Upper lobe of left lung (tissue), 4 donors: ENCODE data around the gene ZC3H6.

ENCODE experiments used
- EP300 ChIP-seq, 4 donors: sonication (generic); formaldehyde crosslinking; IDR thresholded peaks; one replicate each; pipeline ENCODE4 v1.5.1; 2017; ENCODE audit warnings: antibody characterized with exemption in 4 of 4, control low read depth in 2 of 4
- POLR2A ChIP-seq, 4 donors: fragments of 450-650 bp; IDR thresholded peaks; one replicate each; pipeline ENCODE4 v1.5.1; 2016 to 2017; ENCODE audit warnings: antibody characterized with exemption in 4 of 4, mild to moderate bottlenecking in 2 of 4
- TF ChIP-seq, protein P1 (sequence below), 6 experiments: fragments of 450-650 bp in 4 of 6; fragments of 200-600 bp in 2 of 6; sonication (generic) in 2 of 6; IDR thresholded peaks; one replicate each; pipeline ENCODE4 v1.5.1; 2016 to 2019; ENCODE audit warnings: antibody characterized with exemption in 6 of 6

DNA sequence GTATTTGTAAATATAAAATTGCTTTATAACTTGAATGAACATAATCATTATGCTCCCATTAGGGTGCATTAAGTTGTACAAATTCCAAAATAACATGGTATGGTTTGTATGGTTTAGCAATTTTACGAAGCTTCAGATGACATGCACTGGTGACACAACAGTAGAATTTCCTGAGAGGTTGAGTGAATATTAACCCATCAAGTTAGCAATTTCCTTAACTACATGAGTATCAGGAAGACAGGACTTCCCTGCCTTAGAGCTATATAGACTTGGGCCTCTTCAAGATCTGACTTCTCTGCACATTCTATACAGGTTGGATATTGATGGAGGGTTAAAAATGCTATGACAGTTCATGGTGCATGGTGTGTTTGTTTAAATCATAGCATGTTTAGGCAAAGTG is 60.2 kb downstream of the ZC3H6 start:
- TF ChIP-seq, protein P1, sequence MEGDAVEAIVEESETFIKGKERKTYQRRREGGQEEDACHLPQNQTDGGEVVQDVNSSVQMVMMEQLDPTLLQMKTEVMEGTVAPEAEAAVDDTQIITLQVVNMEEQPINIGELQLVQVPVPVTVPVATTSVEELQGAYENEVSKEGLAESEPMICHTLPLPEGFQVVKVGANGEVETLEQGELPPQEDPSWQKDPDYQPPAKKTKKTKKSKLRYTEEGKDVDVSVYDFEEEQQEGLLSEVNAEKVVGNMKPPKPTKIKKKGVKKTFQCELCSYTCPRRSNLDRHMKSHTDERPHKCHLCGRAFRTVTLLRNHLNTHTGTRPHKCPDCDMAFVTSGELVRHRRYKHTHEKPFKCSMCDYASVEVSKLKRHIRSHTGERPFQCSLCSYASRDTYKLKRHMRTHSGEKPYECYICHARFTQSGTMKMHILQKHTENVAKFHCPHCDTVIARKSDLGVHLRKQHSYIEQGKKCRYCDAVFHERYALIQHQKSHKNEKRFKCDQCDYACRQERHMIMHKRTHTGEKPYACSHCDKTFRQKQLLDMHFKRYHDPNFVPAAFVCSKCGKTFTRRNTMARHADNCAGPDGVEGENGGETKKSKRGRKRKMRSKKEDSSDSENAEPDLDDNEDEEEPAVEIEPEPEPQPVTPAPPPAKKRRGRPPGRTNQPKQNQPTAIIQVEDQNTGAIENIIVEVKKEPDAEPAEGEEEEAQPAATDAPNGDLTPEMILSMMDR (IDR thresholded peaks at IDR 0.05) = no peak
- TF ChIP-seq EP300 (IDR thresholded peaks at IDR 0.05) = no peak
- TF ChIP-seq POLR2A (IDR thresholded peaks at IDR 0.05) = no peak
